A549 (cell line): ENCODE results near the gene FOLR2. TPM values are rescaled to one million over a fixed set of nuclear protein-coding genes. Genes with fewer than 3 reads are reported as not detected.
A peak's percentile ranks its signal among the peaks of the same experiment; 100 is the strongest.

Experiments used
- ATAC-seq, 2 experiments: fragments of 200-7000 bp in 1 of 2; fragments of >200 bp in 1 of 2; cut with Nextera tagmentation in 1 of 2; cut with Tn5 transposase in 1 of 2; 3 replicates each; pipeline versions ENCODE4 v1.8.0 to v1.9.1; 2018 to 2020; ENCODE audit warnings: mild to moderate bottlenecking in 1 of 2, moderate library complexity in 1 of 2
- CTCF ChIA-PET: fragments of 300-600 bp; sonication (Branson Sonifier 250); formaldehyde crosslinking; extraction: SDS; loops from one replicate; lab custom pipeline; 2021; ENCODE audit warnings: antibody characterized with exemption, inconsistent platforms; lab: Yijun Ruan, JAX
- POLR2A ChIA-PET: fragments of 350-600 bp; formaldehyde crosslinking; extraction: SDS; loops from one replicate; lab custom pipeline; 2021; ENCODE audit warnings: antibody characterized with exemption, inconsistent platforms; lab: Yijun Ruan, JAX
- DNase-seq, 2 experiments: peaks; one replicate each; pipeline versions ENCODE4 v3.0.0 to v3.0.0-alpha.2; 2011 to 2016; ENCODE audit warnings: low read depth in 1 of 2, low spot score in 1 of 2
- FAIRE-seq: peaks from 2 replicates; lab custom pipeline; 2011; peaks lifted over from hg19 to GRCh38; lab: Jason Lieb, UNC
- H3K27ac ChIP-seq, 2 experiments: fragments of >200 bp; sonication (Bioruptor Twin); formaldehyde crosslinking; 3 replicates each; pipeline ENCODE4 v1.5.1; 2016 to 2017
- H3K4me1 ChIP-seq: fragments of >200 bp; sonication (Bioruptor Twin); formaldehyde crosslinking; 3 replicates; pipeline ENCODE4 v1.6.1; 2016
- H3K4me2 ChIP-seq: fragments of >200 bp; sonication (Bioruptor Twin); formaldehyde crosslinking; 3 replicates; pipeline ENCODE4 v1.6.1; 2016
- H3K4me3 ChIP-seq: fragments of >200 bp; sonication (Bioruptor Twin); formaldehyde crosslinking; 3 replicates; pipeline ENCODE4 v1.5.1; 2016
- H3K9me3 ChIP-seq: fragments of >200 bp; sonication (Bioruptor Twin); formaldehyde crosslinking; 3 replicates; pipeline ENCODE4 v1.6.1; 2016
- CHD2 ChIP-seq: fragments of 150-350 bp; IDR thresholded peaks from 2 replicates; pipeline ENCODE4 v1.6.1; 2014; ENCODE audit warnings: low read length; ENCODE audit not compliant: partially characterized antibody
- CHD4 ChIP-seq: fragments of 200-600 bp; sonication (generic); IDR thresholded peaks from 2 replicates; pipeline ENCODE4 v1.6.1; 2016; ENCODE audit warnings: antibody characterized with exemption, mild to moderate bottlenecking, borderline replicate concordance
- FOXS1 ChIP-seq: fragments of 250-450 bp; sonication (Bioruptor Pico); IDR thresholded peaks from 2 replicates; pipeline ENCODE4 v1.5.0; 2020; ENCODE audit warnings: mild to moderate bottlenecking, moderate library complexity
- HEYL ChIP-seq: fragments of 250-450 bp; sonication (Bioruptor Pico); IDR thresholded peaks from 2 replicates; pipeline ENCODE4 v1.8.0; 2021; ENCODE audit warnings: mild to moderate bottlenecking, moderate library complexity
- KDM5A ChIP-seq: fragments of 200-600 bp; sonication (generic); IDR thresholded peaks from 2 replicates; pipeline ENCODE4 v1.6.1; 2016; ENCODE audit warnings: antibody characterized with exemption, mild to moderate bottlenecking
- MAFK ChIP-seq: fragments of 450-650 bp; IDR thresholded peaks from 2 replicates; pipeline ENCODE4 v1.6.1; 2014; ENCODE audit not compliant: partially characterized antibody
- POLR2AphosphoS2 ChIP-seq: conservative IDR thresholded peaks from 2 replicates; pipeline ENCODE4 v1.6.1; 2012; ENCODE audit warnings: low read length, improper control_type of control experiment, inconsistent platforms
- RARB ChIP-seq: fragments of 250-450 bp; sonication (Bioruptor Pico); IDR thresholded peaks from 2 replicates; pipeline ENCODE4 v1.8.0; 2021; ENCODE audit warnings: mild to moderate bottlenecking, moderate library complexity
- RFX5 ChIP-seq: fragments of 450-650 bp; IDR thresholded peaks from 2 replicates; pipeline ENCODE4 v1.7.1; 2014; ENCODE audit warnings: antibody characterized with exemption, mild to moderate bottlenecking, moderate library complexity
- SMC3 ChIP-seq: fragments of >200 bp; sonication (Bioruptor Twin); formaldehyde crosslinking; IDR thresholded peaks from 3 replicates; pipeline ENCODE4 v1.6.1; 2018; ENCODE audit warnings: inconsistent platforms
- SREBF2 ChIP-seq: fragments of 450-650 bp; IDR thresholded peaks from 2 replicates; pipeline ENCODE4 v1.6.1; 2014; ENCODE audit warnings: mild to moderate bottlenecking, moderate library complexity
- ZFP36 ChIP-seq: fragments of 450-650 bp; IDR thresholded peaks from 2 replicates; pipeline ENCODE4 v1.6.1; 2014; ENCODE audit warnings: borderline replicate concordance; ENCODE audit not compliant: partially characterized antibody
- WGBS: methylation state at CpG from one replicate; pipeline ENCODE4 v1.1.6; 2017; ENCODE audit errors: missing lambda C conversion rate; 5-methylcytosine and 5-hydroxymethylcytosine counted together
- polyA plus RNA-seq, 4 experiments: library from polyadenylated mRNA; depleted of rRNA in 3 of 4; stranded (reverse); fragments of >200 nt; fragmentation: RNase III in 1 of 4; extraction: RNeasy Plus Mini Kit Qiagen cat#74134 plus additional on column Dnase treatment in 1 of 4; gene quantifications; 2 replicates in 3 of 4; 3 replicates in 1 of 4; pipeline ENCODE4 v1.2.3, GENCODE V29; 2011 to 2017
- TF ChIP-seq, protein P1 (sequence below): fragments of 250-450 bp; sonication (Bioruptor Pico); IDR thresholded peaks from 2 replicates; pipeline ENCODE4 v1.5.0; 2020; ENCODE audit warnings: low read depth, mild to moderate bottlenecking, moderate library complexity
- TF ChIP-seq, protein P2 (sequence below): IDR thresholded peaks from 2 replicates; pipeline ENCODE4 v1.6.1; 2012; ENCODE audit warnings: low read depth, borderline replicate concordance
- TF ChIP-seq, protein P3 (sequence below): IDR thresholded peaks from 2 replicates; pipeline ENCODE4 v1.6.1; 2012
- TF ChIP-seq, protein P4 (sequence below): fragments of >200 bp; sonication (Bioruptor Twin); formaldehyde crosslinking; IDR thresholded peaks from 3 replicates; pipeline ENCODE4 v1.5.1; 2016

Gene FOLR2
- polyA plus RNA-seq, 2 of the 4 experiments (the other 2 are of a cell fraction), result not detected

DNA sequence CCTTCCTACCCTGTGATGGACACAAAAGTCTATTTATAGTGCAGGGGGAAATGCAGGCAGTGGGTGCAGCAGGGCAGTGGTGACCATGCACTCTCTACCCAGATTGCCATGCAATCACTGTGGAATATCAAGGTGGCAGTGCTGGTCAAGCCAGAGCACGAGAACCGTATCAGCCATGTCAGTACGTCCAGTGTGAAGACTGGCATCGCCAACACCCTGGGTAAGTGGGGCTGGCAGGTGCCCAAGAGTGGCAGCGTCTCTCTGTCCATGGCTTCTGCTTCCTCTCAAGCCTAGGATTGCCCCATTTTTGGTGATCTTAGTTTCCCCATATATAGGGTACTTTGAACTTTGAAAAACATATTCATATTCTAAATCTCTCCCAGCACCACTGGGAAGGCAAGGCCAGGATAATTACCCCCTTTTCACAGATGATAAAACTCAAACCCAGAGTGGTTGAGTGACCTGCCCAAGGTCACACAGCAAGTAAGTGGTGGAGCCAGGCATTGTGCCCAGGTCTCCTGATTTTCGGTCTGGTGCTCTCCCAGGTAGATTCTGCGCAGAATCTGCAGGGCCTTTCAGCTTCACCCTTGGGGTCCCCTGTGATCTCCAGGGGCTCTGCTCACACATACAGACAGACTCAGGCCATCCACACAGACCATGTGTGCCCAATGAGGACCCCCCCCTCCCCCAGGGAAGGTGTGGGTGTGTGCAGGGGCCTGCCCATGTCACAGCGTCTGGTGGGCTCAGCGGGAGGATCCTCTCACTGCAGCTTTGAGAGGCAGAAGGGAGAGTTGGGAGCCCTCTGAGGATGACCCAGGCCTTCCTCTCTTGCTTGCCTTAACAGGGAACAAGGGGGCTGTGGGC is 15.0 kb downstream of the FOLR2 start:
- Histone ChIP-seq H3K4me1 (peaks cover 8% of the 10 kb centered on the region; the same call in 2 of the 3 replicates), H3K4me3 (no peak overlapping the region), H3K9me3 (no peaks in the 10 kb centered on the region), H3K27ac (no peak overlapping the region), H3K4me2 (no peak overlapping the region)
- ATAC-seq (no peak), DNase-seq (no peak), FAIRE-seq (no peak)
- 87% methylated on average over 8 of the region's 9 CpGs for WGBS
- TF ChIP-seq ZFP36, result peak; percentile 42
- TF ChIP-seq, protein P1, sequence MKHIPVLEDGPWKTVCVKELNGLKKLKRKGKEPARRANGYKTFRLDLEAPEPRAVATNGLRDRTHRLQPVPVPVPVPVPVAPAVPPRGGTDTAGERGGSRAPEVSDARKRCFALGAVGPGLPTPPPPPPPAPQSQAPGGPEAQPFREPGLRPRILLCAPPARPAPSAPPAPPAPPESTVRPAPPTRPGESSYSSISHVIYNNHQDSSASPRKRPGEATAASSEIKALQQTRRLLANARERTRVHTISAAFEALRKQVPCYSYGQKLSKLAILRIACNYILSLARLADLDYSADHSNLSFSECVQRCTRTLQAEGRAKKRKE (CRISPR knock-in tag), result no peak
- no peak for TF ChIP-seq MAFK
- no peak for TF ChIP-seq POLR2AphosphoS2
- CTCF ChIA-PET, result interaction anchor here (0.6 to 1.3 kb wide), 2 partner anchors 46 to 200 kb away, joined by 3 read pairs; no protein-coding TSS in a partner anchor
- POLR2A ChIA-PET, result no interaction called here

DNA sequence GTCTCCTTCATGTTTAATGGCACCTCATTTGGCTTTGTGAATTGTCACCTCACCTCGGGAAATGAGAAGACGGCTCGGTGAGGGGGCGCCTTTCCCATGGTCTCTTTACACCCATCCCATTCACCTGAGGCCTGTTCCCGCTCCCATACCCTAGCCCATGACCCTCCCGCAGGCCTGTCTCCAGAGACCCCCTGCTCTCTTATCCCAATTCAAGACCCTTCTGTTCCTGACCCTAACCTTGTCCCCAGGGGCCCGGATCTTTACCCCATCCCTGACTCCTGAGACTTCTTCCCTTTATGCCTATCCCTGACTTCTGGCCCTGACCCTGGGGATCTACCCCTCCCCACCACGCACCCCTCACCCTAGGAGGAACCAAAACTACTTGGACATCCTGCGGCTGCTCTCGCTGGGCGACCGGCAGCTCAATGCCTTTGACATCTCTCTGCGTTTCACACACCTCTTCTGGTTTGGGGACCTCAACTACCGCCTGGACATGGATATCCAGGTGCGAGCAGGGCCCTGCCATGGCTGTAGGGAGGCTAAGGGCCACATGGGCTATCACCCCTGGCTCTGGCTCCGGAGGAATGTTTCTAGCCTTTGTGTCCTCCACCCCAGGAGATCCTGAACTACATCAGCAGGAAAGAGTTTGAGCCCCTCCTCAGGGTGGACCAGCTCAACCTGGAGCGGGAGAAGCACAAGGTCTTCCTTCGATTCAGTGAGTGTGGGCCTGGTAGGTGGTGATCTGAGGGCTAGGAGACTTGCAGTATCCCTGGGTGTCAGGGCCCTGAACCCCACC is 15.9 kb downstream of the FOLR2 start:
- H3K4me2 ChIP-seq, result no peak overlapping the region
- peaks cover 3% of the 10 kb centered on the region; the same call in 2 of the 3 replicates for H3K4me1 ChIP-seq
- DNase-seq (no peak), FAIRE-seq (no peak), ATAC-seq (no peak)
- POLR2A ChIA-PET, result no interaction called here
- H3K4me3 ChIP-seq, result no peak overlapping the region
- CTCF ChIA-PET, result interaction anchor here (0.6 to 1.3 kb wide), 3 partner anchors 182 to 434 kb away, joined by 3 to 4 read pairs (median 3); no protein-coding TSS in a partner anchor
- no peaks in the 10 kb centered on the region for H3K9me3 ChIP-seq
- WGBS, result 96% methylated on average over 18 of the region's 18 CpGs
- H3K27ac ChIP-seq, result no peak overlapping the region
- TF ChIP-seq, protein P2, sequence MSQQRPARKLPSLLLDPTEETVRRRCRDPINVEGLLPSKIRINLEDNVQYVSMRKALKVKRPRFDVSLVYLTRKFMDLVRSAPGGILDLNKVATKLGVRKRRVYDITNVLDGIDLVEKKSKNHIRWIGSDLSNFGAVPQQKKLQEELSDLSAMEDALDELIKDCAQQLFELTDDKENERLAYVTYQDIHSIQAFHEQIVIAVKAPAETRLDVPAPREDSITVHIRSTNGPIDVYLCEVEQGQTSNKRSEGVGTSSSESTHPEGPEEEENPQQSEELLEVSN, result no peak
- TF ChIP-seq SMC3 (no peak), RARB (no peak), SREBF2 (no peak), CHD4 (no peak), KDM5A (no peak), MAFK (no peak), RFX5 (no peak), FOXS1 (no peak), HEYL (CRISPR knock-in tag) (no peak), CHD2 (no peak)
- TF ChIP-seq, protein P3, sequence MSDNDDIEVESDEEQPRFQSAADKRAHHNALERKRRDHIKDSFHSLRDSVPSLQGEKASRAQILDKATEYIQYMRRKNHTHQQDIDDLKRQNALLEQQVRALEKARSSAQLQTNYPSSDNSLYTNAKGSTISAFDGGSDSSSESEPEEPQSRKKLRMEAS, result no peak
- TF ChIP-seq, protein P4, sequence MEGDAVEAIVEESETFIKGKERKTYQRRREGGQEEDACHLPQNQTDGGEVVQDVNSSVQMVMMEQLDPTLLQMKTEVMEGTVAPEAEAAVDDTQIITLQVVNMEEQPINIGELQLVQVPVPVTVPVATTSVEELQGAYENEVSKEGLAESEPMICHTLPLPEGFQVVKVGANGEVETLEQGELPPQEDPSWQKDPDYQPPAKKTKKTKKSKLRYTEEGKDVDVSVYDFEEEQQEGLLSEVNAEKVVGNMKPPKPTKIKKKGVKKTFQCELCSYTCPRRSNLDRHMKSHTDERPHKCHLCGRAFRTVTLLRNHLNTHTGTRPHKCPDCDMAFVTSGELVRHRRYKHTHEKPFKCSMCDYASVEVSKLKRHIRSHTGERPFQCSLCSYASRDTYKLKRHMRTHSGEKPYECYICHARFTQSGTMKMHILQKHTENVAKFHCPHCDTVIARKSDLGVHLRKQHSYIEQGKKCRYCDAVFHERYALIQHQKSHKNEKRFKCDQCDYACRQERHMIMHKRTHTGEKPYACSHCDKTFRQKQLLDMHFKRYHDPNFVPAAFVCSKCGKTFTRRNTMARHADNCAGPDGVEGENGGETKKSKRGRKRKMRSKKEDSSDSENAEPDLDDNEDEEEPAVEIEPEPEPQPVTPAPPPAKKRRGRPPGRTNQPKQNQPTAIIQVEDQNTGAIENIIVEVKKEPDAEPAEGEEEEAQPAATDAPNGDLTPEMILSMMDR, result no peak
- TF ChIP-seq, all 56 proteins: peak for 0
